Neural crest cell (in vitro differentiated cells): Measurements from ENCODE around the gene PABPN1. TPM values are rescaled to one million over a fixed set of nuclear protein-coding genes. Genes with fewer than 3 reads are reported as not detected.
A peak's percentile ranks its signal among the peaks of the same experiment; 100 is the strongest.

Experiments
- DNase-seq: peaks from one replicate; pipeline ENCODE4 v3.0.0; 2021; ENCODE audit warnings: low read depth, mixed read lengths, low spot score
- H3K27ac Mint-ChIP-seq: one replicate; pipeline ENCODE4 v1.8.0; 2021; ENCODE audit warnings: mild to moderate bottlenecking, mixed read lengths; ENCODE audit not compliant: unreplicated experiment
- H3K27me3 Mint-ChIP-seq: 2 replicates; pipeline ENCODE4 v1.8.0; 2021; ENCODE audit warnings: low read depth, mild to moderate bottlenecking, mixed read lengths
- H3K36me3 Mint-ChIP-seq: 2 replicates; pipeline ENCODE4 v1.8.0; 2021; ENCODE audit warnings: low read depth, mild to moderate bottlenecking, mixed read lengths
- H3K4me1 Mint-ChIP-seq: 2 replicates; pipeline ENCODE4 v1.8.0; 2021; ENCODE audit warnings: mixed read lengths
- H3K4me3 Mint-ChIP-seq: one replicate; pipeline ENCODE4 v1.8.0; 2021; ENCODE audit warnings: mild to moderate bottlenecking, mixed read lengths
- H3K9me3 Mint-ChIP-seq: 2 replicates; pipeline ENCODE4 v1.8.0; 2021; ENCODE audit warnings: mixed read lengths
- CTCF ChIP-seq: fragments of 200-600 bp; sonication (generic); conservative IDR thresholded peaks from 2 replicates; pipeline ENCODE4 v1.5.0; 2021; ENCODE audit warnings: antibody characterized with exemption, mild to moderate bottlenecking
- total RNA-seq: library from RNA; stranded (reverse); gene quantifications from 2 replicates; pipeline ENCODE4 v1.2.1, GENCODE V29; 2021

PABPN1 gene
- total RNA-seq, 1 donor from 2014 or later, result 379 TPM

- Mint-ChIP-seq H3K9me3 (no peaks in the 10 kb centered on the region), H3K27ac (peak overlapping the region; percentile 97), H3K27me3 (no peaks in the 10 kb centered on the region), H3K36me3 (no peaks in the 10 kb centered on the region), H3K4me3 (peak overlapping the region; percentile 95), H3K4me1 (peaks cover 48% of the 10 kb centered on the region)
- no peak for TF ChIP-seq CTCF
- no peak for DNase-seq
These were observed 21.1 kb upstream of the PABPN1 start for GRCh38 chr14:23299986-23300686.

GRCh38 chr14:23300687-23301223 is 20.5 kb upstream of the PABPN1 start:
- no peaks in the 10 kb centered on the region for H3K36me3 Mint-ChIP-seq
- peak overlapping the region; percentile 97 for H3K27ac Mint-ChIP-seq
- no peaks in the 10 kb centered on the region for H3K9me3 Mint-ChIP-seq
- no peak for TF ChIP-seq CTCF
- H3K27me3 Mint-ChIP-seq, result no peaks in the 10 kb centered on the region
- peak overlapping the region; percentile 95 for H3K4me3 Mint-ChIP-seq
- DNase-seq, result no peak
- H3K4me1 Mint-ChIP-seq, result peaks cover 44% of the 10 kb centered on the region

GRCh38 chr14:23301288-23301968 is 19.8 kb upstream of the PABPN1 start:
- Mint-ChIP-seq H3K4me1 (peaks cover 44% of the 10 kb centered on the region), H3K4me3 (peak overlapping the region; percentile 95), H3K27me3 (no peaks in the 10 kb centered on the region), H3K27ac (peak overlapping the region; percentile 98), H3K9me3 (no peaks in the 10 kb centered on the region), H3K36me3 (no peaks in the 10 kb centered on the region)
- DNase-seq, result peak; percentile 96
- TF ChIP-seq CTCF, result peak; percentile 78

GRCh38 chr14:23301969-23302289 is 19.3 kb upstream of the PABPN1 start:
- Mint-ChIP-seq H3K36me3 (no peaks in the 10 kb centered on the region), H3K27ac (peak overlapping the region; percentile 97), H3K27me3 (no peaks in the 10 kb centered on the region), H3K4me3 (peak overlapping the region; percentile 91), H3K4me1 (peaks cover 41% of the 10 kb centered on the region), H3K9me3 (no peaks in the 10 kb centered on the region)
- DNase-seq, result no peak
- TF ChIP-seq CTCF, result no peak

- H3K27me3 Mint-ChIP-seq, result no peaks in the 10 kb centered on the region
- peak within 1 kb of the TSS; percentile 97 for H3K27ac Mint-ChIP-seq
- no peaks in the 10 kb centered on the region for H3K36me3 Mint-ChIP-seq
- peak within 1 kb of the TSS; percentile 94 for H3K4me3 Mint-ChIP-seq
- DNase-seq, result peak; percentile 49
- peaks cover 47% of the 10 kb centered on the region for H3K4me1 Mint-ChIP-seq
- H3K9me3 Mint-ChIP-seq, result no peaks in the 10 kb centered on the region
- no peak for TF ChIP-seq CTCF
These were observed 18.7 kb upstream of the PABPN1 start, which contains the start of gene PPP1R3E for GRCh38 chr14:23302290-23303225. TSS of gene PPP1R3E (minus strand) at chr14:23302859. CDS start at chr14:23302576, 283 bp downstream.
